ENCODE results near the gene MVK.

Gene MVK

GRCh38 chr12:109557805-109558204 is 15.8 kb upstream of the MVK start:
- Histone ChIP-seq H3K36me3 (ENCODE audit: control insufficient read depth, insufficient read depth, low read length) (peaks cover 15% of the 10 kb centered on the region), H3K27me3 (replicated peaks; ENCODE audit: control insufficient read depth, insufficient read depth, low read length) (no peaks in the 10 kb centered on the region), H3K4me3 (replicated peaks; ENCODE audit: low read depth, low read length) (no peak overlapping the region)
- DNase-seq (ENCODE audit: extremely low read depth, insufficient read length), result no peak
- no peak for TF ChIP-seq CTCF (IDR thresholded peaks at IDR 0.05; ENCODE audit: insufficient read depth, low read length, poor library complexity, severe bottlenecking)

GRCh38 chr12:109558374-109559199 is 15.0 kb upstream of the MVK start:
- H3K36me3 ChIP-seq (ENCODE audit: control insufficient read depth, insufficient read depth, low read length), result peaks cover 17% of the 10 kb centered on the region

GRCh38 chr12:109559200-109559505 is 14.4 kb upstream of the MVK start:
- H3K4me3 ChIP-seq (replicated peaks; ENCODE audit: low read depth, low read length), result no peak overlapping the region
- TF ChIP-seq CTCF (IDR thresholded peaks at IDR 0.05; ENCODE audit: insufficient read depth, low read length, poor library complexity, severe bottlenecking), result no peak
- peaks cover 18% of the 10 kb centered on the region for H3K36me3 ChIP-seq (ENCODE audit: control insufficient read depth, insufficient read depth, low read length)
- DNase-seq (ENCODE audit: extremely low read depth, insufficient read length), result no peak
- no peaks in the 10 kb centered on the region for H3K27me3 ChIP-seq (replicated peaks; ENCODE audit: control insufficient read depth, insufficient read depth, low read length)

More at GRCh38 chr12:109558374-109559199, 15.0 kb upstream of the MVK start:
- Histone ChIP-seq H3K27me3 (replicated peaks; ENCODE audit: control insufficient read depth, insufficient read depth, low read length) (no peaks in the 10 kb centered on the region), H3K4me3 (replicated peaks; ENCODE audit: low read depth, low read length) (no peak overlapping the region)
- no peak for DNase-seq (ENCODE audit: extremely low read depth, insufficient read length)
- no peak for TF ChIP-seq CTCF (IDR thresholded peaks at IDR 0.05; ENCODE audit: insufficient read depth, low read length, poor library complexity, severe bottlenecking)

- no peak for DNase-seq (ENCODE audit: extremely low read depth, insufficient read length)
- no peak for TF ChIP-seq CTCF (IDR thresholded peaks at IDR 0.05; ENCODE audit: insufficient read depth, low read length, poor library complexity, severe bottlenecking)
- Histone ChIP-seq H3K27me3 (replicated peaks; ENCODE audit: control insufficient read depth, insufficient read depth, low read length) (no peaks in the 10 kb centered on the region), H3K36me3 (ENCODE audit: control insufficient read depth, insufficient read depth, low read length) (peaks cover 18% of the 10 kb centered on the region), H3K4me3 (replicated peaks; ENCODE audit: low read depth, low read length) (no peak overlapping the region)
Measured at GRCh38 chr12:109559601-109560000, 14.0 kb upstream of the MVK start.

GRCh38 chr12:109560867-109561710 is 12.5 kb upstream of the MVK start:
- no peak for DNase-seq (ENCODE audit: extremely low read depth, insufficient read length)
- no peak overlapping the region for H3K4me3 ChIP-seq (replicated peaks; ENCODE audit: low read depth, low read length)
- no peaks in the 10 kb centered on the region for H3K27me3 ChIP-seq (replicated peaks; ENCODE audit: control insufficient read depth, insufficient read depth, low read length)
- TF ChIP-seq CTCF (IDR thresholded peaks at IDR 0.05; ENCODE audit: insufficient read depth, low read length, poor library complexity, severe bottlenecking), result no peak
- H3K36me3 ChIP-seq (ENCODE audit: control insufficient read depth, insufficient read depth, low read length), result peaks cover 22% of the 10 kb centered on the region
